ENCODE results near the gene SSR2. TPM values are rescaled to one million over a fixed set of nuclear protein-coding genes. Genes with fewer than 3 reads are reported as not detected.

Gene SSR2
- total RNA-seq, 4 donors from 2014 or later, result 118 to 229 (median 137) TPM

DNA sequence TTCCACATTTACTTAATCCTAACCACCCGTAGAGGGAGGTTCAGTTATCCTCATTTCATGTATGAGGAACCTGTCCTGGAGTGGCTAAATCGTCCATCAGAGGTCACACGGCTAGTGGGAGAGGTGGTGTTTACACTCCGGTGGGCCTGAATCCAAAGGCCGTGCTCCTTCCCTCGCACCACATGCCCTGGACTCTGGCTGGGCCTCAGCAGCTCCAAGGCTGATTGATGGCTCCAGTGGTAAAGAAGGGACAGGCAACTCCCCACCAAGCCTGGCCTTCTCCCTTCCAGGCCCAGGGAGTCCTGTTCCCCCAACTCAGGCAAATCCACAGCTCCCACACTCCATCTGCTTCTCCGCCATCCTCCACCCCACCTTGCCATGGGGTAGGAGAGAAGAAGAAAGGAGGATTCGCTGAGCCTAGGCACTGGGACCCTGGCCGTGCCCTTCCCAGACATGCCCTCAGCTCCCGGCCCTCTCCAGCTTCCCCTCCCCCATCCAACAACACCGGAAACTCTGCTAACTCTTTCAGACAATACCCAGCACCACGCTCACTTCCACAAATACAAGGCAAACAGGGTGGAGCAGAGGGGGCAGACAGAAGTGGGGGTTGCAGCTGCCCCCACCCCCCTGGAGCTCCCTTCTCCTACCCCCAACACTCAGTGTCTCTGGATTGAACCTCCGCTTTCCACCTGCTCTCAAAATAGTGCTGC, 53.3 kb downstream of the SSR2 start:
- TF ChIP-seq POLR2AphosphoS5 (IDR thresholded peaks at IDR 0.05), result peak in 1 of 2 donors; percentile 37
- no peak for TF ChIP-seq POLR2A (IDR thresholded peaks at IDR 0.05; ENCODE audit: low read depth)
- TF ChIP-seq, protein P1, sequence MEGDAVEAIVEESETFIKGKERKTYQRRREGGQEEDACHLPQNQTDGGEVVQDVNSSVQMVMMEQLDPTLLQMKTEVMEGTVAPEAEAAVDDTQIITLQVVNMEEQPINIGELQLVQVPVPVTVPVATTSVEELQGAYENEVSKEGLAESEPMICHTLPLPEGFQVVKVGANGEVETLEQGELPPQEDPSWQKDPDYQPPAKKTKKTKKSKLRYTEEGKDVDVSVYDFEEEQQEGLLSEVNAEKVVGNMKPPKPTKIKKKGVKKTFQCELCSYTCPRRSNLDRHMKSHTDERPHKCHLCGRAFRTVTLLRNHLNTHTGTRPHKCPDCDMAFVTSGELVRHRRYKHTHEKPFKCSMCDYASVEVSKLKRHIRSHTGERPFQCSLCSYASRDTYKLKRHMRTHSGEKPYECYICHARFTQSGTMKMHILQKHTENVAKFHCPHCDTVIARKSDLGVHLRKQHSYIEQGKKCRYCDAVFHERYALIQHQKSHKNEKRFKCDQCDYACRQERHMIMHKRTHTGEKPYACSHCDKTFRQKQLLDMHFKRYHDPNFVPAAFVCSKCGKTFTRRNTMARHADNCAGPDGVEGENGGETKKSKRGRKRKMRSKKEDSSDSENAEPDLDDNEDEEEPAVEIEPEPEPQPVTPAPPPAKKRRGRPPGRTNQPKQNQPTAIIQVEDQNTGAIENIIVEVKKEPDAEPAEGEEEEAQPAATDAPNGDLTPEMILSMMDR (IDR thresholded peaks at IDR 0.05), result no peak
- TF ChIP-seq EP300 (IDR thresholded peaks at IDR 0.05), result no peak
- intact Hi-C loops (cut with DNase I), result no loop called here
- Histone ChIP-seq H3K4me3 (peak overlapping the region in 3 of 4 donors; percentile 5 to 16 (median 5)), H3K27ac (replicated peaks in 1 of 4) (peak overlapping the region; percentile 79 to 97 (median 91)), H3K36me3 (peaks cover 26 to 69% (median 56%) of the 10 kb centered on the region in 4 donors), H3K9me3 (no peaks in the 10 kb centered on the region), H3K27me3 (no peaks in the 10 kb centered on the region), H3K4me1 (peaks cover 76 to 91% (median 80%) of the 10 kb centered on the region in 4 donors)
- WGBS, result 32% methylated on average over 13 of the region's 13 CpGs
- no peak for DNase-seq (ENCODE audit: extremely low spot score)

DNA sequence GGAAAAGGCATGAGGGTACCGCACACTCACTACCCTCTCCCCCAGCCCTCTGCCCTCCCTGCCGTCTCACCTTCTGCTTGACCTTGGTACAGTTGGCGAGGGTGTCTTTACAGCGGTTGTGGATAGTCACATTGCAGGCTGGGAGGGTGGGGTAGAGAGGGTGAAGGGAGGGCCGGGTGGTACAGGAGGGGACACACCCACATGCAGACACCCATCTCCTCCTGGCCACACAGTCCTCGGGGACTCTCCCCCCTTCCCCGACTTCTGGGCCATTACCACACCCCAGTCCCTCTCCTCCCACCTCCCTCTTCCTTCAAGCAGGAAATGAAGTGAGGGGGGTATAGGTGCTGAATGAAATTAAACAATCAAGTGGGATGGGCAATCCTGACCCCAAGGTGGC, 54.0 kb downstream of the SSR2 start:
- H3K27me3 ChIP-seq, result no peaks in the 10 kb centered on the region
- intact Hi-C loops (cut with DNase I), result no loop called here

GRCh38 chr1:155966135-155966534, 54.6 kb downstream of the SSR2 start:
- DNase-seq (ENCODE audit: extremely low spot score), result no peak

More for the DNA sequence above, 54.0 kb downstream of the SSR2 start:
- no peak for DNase-seq (ENCODE audit: extremely low spot score)
- H3K4me3 ChIP-seq, result peak overlapping the region in 1 of 4 donors; percentile 16
- H3K36me3 ChIP-seq, result peaks cover 33 to 69% (median 62%) of the 10 kb centered on the region in 4 donors
- no peaks in the 10 kb centered on the region for H3K9me3 ChIP-seq
- H3K27ac ChIP-seq (replicated peaks in 1 of 4), result peak overlapping the region; percentile 79 to 97 (median 91)
- TF ChIP-seq POLR2AphosphoS5 (IDR thresholded peaks at IDR 0.05), result no peak
- TF ChIP-seq, protein P1 (IDR thresholded peaks at IDR 0.05), result no peak
- TF ChIP-seq EP300 (IDR thresholded peaks at IDR 0.05), result no peak
- no peak for TF ChIP-seq POLR2A (IDR thresholded peaks at IDR 0.05; ENCODE audit: low read depth)
- H3K4me1 ChIP-seq, result peaks cover 76 to 91% (median 80%) of the 10 kb centered on the region in 4 donors
- WGBS, result 41% methylated on average over 7 of the region's 7 CpGs

DNA sequence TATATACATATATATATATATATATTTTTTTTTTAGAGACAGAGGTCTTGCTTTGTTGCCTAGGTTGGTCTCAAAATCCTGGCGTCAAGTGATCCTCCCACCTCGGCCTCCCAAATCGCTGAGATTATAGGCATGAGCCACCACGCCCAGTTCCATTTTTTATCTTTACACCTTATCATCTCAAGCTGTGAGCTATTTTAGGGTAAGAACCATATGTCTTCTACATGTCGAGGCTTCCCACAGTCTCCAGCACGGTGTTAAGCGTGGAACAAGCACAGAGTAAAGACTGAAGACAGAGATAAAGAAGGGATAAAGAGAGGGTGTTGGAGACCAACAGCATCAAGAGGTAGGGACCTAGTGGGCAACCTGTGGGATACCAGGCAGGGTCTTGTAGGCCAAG, 56.6 kb downstream of the SSR2 start:
- H3K9me3 ChIP-seq, result no peaks in the 10 kb centered on the region
- H3K4me3 ChIP-seq, result no peak overlapping the region
- H3K27ac ChIP-seq (replicated peaks in 1 of 4), result peak overlapping the region in 1 of 4 donors; percentile 13
- intact Hi-C loops (cut with DNase I), result no loop called here
- H3K4me1 ChIP-seq, result peaks cover 68 to 83% (median 73%) of the 10 kb centered on the region in 4 donors
- no peaks in the 10 kb centered on the region for H3K27me3 ChIP-seq
- DNase-seq (ENCODE audit: extremely low spot score), result no peak
- 91% methylated on average over 7 of the region's 7 CpGs for WGBS
- TF ChIP-seq, protein P1 (IDR thresholded peaks at IDR 0.05), result no peak
- TF ChIP-seq POLR2AphosphoS5 (IDR thresholded peaks at IDR 0.05) (no peak), EP300 (IDR thresholded peaks at IDR 0.05) (no peak), POLR2A (IDR thresholded peaks at IDR 0.05; ENCODE audit: low read depth) (no peak)
- peaks cover 44 to 91% (median 81%) of the 10 kb centered on the region in 4 donors for H3K36me3 ChIP-seq

More at GRCh38 chr1:155966135-155966534, 54.6 kb downstream of the SSR2 start:
- Histone ChIP-seq H3K4me1 (peaks cover 76 to 91% (median 80%) of the 10 kb centered on the region in 4 donors), H3K9me3 (no peaks in the 10 kb centered on the region), H3K27me3 (no peaks in the 10 kb centered on the region), H3K36me3 (peaks cover 38 to 75% (median 66%) of the 10 kb centered on the region in 4 donors), H3K27ac (replicated peaks in 1 of 4) (peak overlapping the region; percentile 79 to 97 (median 91)), H3K4me3 (no peak overlapping the region)
- TF ChIP-seq EP300 (IDR thresholded peaks at IDR 0.05), result no peak
- TF ChIP-seq, protein P1 (IDR thresholded peaks at IDR 0.05), result peak in 2 of 3 experiments; percentile 12 to 32
- intact Hi-C loops (cut with DNase I), result no loop called here
- WGBS, result 69% methylated on average over 9 of the region's 9 CpGs

Data from esophagus muscularis mucosa (tissue), 4 donors.